Anterior cingulate cortex (tissue), 58 donors: Measurements from ENCODE around the gene AGAP1.
A peak's percentile ranks its signal among the peaks of the same experiment; 100 is the strongest.

Source experiments
- DNase-seq, 58 donors: peaks; one replicate each; lab custom pipeline; 2025; lab: John Stamatoyannopoulos, UW

Gene AGAP1

DNA sequence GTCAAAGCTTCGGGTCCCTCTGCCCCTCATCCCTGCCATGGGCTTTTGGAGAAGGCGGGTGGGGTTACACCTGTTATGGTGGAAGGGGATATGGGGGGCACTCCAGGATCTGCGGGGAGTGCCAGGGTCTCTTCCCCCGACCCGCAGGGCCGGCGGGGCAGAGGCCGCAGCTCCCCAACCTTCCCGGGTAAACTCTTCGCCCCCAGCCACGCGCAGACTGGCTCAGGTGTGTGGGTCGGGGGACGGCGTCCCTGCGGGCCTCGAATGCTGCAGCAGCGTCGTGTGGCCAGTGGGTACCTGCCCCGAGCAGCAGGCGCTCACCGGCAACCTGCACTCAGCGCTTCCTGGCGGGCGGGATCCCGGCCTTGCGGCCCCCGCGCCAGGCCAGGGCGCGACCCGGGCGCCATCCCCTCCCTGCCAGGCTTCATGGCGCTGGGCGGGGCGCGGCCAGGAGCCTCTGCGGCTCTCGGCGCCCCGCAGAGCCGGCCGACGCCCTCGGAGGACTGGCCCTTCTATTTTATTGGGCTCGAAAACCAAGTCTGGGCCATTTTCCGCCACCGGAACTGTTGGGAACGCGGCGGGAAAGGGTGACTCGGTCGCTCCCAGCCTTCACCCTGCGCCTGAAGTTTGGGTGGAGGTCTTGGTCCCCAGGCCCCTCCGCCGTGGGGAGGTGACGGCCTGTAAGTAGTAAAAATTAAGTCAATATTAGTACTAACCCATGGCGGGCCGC is 669.8 kb downstream of the AGAP1 start:
- DNase-seq, result no peak

DNA sequence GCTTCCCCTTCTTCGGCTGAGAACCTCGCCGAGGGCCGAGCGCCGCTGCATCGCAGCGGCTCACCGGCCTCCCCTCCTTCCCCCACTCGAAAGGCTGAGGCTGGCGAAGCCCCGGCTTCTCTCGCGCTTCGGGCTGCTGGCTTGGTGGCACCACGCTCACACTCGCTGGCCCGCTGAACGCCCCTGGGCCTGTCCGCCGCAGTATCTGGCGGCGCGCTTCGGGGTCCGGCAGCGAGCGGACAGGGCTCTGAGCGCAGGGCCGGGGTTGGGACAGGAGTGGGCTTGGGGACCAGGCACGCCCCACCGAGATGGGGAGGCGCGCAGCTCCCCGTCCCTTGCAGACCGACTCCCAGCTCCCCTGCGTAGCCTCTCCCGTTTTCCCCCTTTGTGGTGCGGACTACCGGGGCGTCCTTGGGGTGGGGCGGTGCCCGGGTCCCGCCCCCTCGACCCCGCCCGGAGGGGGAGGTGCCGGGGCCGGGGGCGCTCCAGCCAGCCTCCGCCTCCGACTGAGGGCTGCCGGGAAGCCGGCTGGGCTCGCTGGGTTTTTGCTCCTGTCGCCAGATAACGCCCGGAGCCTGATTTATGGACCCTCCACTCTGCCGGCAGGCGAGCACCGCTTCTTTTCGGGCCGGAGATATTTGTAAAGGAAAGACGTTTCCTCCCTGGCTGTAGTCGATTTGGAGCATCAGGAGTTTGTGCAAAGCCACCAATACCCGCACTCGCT is 670.5 kb downstream of the AGAP1 start:
- DNase-seq, result no peak

DNA sequence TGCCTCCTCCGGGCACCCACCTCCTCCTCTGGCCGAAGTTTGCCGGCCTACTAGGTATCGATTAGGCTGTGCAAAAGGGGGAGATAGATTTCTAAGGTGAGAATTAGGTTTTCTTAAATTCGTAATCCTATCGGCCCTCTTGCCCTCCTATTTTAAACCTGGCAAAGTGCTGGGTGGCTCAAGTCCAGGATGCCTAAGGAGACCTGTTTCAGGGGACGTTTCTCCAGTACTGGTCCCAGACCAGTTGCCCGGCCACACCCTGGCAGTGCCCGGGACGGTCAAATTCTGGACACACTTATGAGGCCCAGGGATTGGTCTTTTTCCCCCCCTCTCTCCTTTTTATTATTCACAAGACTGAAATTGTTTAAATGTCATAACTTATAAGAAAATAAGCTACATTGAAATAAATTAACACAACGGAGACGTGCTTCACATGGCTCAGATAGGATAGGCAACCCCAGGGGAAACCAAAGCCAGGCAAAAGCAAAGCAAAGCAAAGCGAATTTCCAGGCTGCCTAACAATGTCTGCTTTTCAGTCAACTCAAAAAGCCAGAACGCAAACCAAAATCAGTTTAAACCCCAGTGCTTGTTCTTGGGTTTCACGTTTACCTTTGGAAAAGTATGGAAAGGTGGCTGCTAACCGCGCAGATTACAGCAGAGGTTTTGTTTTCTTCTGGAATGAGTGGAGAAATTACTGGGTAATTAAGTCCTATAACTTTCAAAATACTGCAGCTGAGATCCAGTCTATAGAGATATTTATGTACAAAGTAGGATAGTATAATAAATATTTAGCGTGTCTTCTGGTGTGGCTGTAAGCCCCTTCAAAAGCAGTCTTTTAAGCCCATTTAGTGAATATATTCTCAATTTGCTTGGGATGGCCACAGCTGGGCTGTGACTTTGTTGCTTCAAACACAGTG is 671.3 kb downstream of the AGAP1 start:
- DNase-seq, result no peak

DNA sequence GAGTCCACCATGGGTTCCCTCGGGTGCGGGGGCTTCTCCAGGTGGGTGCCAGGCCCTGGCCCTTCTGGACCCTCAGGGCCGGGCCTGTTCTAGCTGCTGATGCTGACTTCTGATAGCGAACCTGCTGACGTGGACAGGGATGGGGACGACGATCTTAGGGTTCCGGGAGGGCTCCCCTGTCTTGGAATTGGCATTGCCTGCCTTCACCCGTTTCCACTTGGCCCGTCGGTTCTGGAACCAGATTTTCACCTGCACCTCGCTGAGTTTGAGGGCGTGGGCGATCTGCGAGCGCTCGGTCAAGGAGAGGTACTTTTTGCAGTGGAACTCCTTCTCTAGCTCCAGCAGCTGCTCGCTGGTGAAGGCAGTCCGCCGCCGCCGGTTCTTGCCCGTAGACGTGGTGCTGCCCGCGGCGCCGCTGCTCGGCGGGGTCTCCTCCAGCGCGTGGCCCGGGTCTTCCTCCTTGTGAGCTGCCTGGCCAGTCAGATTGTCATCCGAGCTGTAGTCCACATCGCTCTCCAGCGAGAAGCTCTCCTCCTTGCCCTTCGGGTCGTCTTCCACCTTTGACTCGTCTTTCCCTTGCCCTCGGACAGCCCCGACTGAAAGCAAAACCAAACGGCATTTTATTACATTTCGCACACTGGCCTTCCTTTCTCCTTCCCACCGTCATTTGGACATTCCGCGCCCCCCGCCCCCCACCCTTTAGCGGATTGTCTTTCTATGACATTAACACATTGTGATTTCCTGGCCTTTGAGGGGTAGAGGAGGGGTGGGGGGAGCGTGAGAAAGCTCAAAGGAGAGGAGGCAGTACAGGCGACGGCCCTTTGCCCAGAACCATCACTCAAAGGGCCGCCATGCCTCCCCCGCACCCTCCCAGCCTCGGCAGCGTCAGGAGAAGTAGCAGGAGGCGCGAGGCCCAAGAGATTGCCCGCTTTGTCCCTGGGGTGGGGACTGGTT is 672.3 kb downstream of the AGAP1 start:
- DNase-seq, result no peak

DNA sequence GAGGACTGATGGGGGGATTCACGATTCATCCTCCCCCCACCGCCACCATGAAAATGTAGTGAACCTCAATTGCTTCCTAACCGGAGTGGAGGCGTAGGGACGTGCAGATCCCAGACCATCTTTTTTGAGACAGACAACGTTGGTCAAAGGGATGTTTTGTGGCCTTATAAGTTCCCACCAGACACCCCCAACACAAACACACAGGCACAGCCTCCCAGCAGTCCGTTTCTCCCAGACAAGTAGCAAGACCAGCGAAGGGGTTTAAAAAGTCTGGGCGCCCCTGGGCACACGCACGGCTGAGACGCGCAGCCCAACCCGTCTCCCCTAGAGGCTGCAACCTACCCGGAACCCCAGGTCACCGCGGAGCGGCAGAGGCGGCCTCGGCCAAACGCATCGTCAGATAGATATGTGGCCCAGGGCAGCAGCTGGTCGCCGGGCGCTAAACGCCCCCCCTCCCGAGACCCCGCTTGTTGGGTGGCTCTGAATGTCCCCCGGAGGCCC is 673.0 kb downstream of the AGAP1 start:
- DNase-seq, result no peak

DNA sequence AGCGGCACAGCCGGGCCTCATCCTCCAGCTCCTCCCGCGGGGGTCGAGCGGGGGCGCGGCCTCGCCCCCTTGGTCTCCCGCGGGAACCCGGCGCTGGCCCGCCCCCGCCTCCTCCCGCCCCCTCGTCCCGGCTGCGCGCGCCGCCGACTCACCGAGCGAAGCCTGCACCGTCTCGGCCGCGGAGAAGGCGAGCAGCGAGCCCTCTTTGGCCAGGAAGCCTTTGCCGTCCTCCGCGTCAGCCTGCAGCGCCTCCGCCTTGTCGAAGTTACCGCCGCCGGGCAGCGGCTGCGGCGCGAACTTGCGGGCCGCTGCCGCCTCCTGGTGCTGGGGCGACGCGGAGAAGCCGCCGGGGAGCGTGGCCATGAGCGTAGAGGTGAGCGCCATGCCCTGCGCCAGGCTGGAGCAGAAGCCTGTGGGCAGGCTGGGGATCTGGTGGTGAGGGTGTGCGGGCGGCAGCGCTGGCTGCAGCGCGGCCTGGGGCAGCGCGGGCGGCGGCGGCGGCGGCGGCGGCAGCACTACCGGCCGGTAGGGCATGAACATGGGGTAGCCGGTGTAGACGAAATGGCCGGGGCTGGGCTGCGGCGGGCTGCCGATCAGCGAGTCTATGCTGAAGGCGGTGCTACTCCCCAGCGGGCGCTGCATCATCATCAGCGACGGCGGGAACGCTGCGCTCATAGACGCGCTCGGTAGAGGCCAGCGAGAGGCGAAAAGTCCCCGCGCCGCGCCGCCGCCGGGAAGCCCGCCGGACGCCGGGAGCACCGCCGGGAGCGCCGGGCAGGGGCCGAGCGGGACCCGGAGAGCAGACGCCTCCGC is 673.7 kb downstream of the AGAP1 start:
- no peak for DNase-seq

DNA sequence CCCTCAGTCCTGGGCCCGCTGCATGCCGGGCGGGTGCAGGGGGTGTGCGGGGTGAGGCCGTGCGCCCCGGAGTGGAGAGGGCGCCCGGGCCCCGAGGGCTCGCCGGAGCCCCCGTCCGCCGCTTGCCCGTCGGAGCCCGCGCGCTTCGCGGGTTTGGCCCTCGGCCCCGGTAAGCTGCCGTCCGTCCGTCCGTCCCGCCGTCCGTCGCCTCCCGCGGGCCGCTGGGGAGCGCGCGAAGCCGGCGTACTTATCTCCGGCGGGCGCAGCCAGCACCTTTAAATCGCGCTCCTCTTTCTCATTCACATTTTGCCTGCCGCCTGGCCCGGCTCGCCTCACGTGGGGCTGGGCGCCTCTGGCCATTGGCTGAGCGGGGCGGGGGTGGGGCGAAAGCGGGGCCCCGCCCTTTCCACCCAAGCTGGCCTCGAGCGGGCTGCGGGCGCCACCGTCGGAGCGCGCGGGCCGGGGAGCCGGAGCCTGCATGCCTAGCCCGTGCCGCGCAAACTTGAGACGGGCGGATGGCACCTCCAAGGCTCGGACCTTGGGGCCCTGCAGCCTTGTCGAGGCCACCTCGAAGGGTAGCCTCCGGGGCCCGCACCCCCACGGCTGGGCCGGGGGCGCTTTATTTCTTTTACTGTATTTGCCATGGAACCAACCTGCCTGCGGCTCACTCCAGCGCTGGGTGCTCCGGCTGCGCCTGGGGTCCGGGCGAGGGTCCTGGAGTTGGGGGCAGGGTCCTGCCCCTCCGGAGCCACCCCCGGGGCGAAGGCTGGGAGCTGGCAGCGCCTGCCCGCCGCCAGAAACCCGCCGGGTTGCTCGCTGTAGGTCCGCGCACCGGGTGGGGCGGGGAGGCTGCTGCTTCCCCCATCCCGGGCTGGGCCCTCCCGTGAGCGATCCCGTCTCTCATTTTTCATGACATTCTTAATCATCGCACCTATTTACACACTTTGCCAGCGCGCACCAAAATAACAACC is 674.6 kb downstream of the AGAP1 start, which contains the start of gene GBX2:
Gene GBX2 (minus strand): TSS at position 277 of the 971 bp plus-strand sequence. CDS start 415 bp downstream, outside the sequence.
- peak in 9 of 58 donors; percentile 5 to 48 (median 17) for DNase-seq

DNA sequence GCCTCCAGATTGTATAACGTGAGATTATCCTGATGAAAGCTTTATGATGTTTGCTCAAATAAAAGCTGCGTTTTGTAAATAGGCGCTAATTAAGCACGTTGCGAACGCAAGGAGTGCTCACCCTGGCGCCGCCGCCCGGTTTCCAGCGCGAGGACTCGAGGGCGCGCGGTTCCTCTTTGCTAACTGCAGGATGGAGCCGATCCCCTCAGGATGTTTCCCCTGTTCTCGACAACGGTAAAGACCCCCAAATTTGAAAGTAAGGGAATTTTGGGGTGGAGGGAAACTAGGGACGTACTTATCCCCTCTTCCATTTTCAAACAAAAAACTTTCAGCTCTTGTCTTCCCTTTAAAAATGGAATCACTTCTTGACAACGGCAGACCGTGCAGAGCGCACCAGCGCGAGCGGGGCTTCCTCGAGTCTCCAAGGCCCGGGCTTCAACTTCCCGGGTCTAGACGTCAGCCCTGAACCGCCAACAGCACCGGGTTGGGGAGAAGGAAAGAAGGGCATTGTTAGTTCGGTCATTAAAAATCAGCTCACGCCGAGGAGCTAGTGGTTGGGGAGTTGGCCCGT is 675.4 kb downstream of the AGAP1 start:
- DNase-seq, result peak in 1 of 58 donors; percentile 21

DNA sequence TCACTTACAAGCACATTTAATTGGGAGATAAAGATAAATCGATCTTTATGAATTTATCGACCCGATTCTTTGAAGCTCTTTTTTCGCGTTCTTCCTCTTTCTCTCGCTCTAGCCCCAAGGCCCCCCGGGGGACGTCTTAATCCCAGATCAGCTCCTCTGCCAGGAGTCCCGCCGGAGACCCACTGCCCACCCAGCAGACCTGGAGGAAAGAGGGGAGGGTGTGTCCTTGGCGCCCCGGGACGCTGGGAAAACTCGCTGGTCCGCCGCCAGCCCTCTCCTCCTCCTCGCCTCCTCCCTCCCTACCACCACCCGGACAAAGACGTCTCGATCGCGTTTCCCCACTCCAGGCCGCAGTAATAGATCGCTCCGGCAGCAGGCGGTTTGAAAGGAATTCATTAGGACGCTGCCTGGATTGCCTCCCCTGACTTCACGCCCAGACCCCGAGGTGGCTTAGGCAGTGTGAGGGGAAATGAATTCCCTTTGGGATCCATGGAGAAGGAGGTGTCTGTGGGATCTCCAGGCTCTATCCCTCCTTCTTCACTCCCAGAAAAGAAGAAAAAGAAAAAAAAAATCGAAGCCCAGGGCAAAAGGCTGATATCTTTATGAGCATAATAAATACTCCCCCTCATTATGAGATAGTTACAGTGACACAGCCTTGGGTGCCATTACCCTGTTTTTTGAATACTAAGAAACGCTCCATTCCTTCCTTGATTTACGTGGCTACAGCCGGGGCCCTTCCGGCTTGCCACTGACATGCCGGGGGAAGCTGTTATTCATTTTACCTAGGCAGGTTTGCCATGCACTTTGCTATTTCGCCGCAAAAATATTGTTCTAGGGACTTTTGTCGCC is 676.1 kb downstream of the AGAP1 start:
- no peak for DNase-seq

DNA sequence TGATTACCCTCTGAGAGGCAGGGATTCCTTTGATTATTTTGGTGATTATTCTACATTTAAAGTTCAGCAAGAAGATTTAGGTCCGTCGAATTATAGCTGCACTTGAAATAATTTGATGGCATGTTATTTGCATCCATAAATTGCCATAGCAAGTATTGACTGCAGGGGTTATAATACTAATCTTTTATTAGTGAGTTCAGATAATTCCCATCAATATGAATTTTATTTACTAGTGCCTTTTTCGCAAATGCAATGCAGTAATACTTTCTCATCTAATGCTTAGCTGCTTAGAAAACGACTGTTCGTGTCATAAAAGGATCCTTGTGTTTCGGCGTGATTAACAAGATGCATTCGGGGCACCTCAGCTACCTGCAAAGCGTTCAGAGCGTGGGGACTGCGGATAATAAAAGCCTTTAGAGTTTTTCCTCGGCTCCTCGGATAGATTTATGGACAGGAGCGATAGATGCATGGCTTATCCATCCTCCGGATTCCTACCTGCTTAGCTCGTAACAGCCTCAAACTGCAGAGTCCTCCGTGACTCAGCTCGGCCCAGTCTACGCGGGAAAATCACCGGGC is 676.8 kb downstream of the AGAP1 start:
- DNase-seq, result no peak

DNA sequence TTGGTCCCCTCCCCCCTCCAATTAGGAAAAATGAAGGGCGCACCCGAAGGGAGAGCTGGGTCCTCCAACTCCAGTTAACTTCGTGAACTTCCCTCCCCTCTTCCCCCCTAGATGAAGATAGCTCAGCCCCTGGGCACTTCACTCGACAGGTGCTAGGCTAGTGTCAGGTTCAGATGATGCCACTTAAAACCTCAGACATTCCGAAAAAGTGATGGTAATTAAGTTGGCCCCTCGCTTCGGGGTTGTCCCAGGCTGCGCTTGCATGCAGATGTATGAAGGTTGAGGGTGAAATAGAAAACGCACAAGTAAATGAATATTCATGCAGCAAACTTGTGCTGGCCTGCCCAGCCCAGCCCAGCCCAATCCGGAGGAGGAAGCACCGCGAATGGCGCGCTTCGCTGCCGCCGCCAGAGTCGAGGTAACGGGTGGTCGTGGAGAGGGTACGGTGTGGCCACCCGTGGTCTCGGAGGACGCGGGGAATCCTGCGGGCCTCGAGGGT is 677.4 kb downstream of the AGAP1 start:
- no peak for DNase-seq

DNA sequence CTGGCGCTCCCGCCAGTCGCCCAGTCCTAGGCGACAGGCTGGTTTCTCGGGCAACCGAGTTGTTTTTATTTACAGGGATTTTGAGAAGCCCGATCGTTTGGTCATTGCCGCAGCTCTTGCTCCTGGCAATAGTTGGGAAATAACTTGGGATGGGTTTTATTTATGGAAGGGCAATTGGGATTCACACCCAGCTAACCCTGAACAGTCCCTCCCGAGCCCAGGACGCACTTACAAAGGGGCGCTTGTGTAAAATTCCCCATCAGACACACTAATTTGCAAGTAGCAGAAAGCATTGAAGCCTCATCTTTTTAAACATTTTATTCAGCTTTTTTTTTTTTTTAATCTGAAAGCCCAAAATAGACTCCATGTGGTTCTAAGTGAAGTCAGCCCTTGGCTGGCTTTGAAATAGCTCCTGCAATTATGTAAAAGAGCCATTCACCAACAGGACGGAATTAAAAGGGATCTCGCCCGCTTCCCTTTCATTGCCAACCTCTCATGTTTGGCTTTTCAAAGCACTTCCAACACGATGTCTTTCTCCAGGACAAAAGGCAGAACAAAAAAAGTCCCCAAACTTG is 677.9 kb downstream of the AGAP1 start:
- DNase-seq, result peak in 1 of 58 donors; percentile 60

DNA sequence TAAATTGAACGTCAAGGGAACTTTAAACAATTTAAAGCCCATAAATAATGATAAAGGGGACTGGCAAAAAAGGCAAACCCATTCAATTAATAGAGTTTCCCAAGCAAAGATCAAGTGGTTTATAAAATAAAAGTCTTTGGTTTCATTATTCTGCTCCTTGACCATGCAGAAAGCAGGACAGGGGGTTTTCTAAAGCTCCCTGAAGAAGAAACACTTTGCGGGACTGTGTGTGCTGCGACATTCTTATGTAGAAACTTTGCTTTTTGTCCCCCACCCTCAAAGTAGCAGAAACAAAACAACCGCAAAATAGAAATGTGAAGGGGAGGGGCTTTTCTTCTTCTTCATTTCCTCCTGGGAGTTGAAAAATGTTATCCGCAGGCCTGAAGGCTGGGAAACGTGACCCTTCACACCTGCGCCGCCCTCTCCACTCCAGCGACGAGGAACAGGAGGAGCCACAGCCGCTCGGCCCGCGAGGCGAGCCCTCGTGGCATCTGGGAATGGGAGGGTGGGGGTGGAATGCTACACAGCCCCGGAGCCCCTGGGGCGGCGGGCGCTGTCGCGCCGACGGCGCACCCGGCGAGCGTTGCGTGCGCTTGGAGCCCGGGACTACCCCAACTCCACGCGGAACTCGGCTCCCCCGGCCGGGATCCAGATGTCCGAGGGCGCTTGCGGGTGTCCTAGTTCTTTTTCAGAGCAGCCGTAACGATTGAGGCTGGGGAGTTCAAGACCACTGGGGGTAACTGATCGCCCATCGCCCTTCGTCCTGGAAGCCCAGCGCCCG is 678.6 kb downstream of the AGAP1 start:
- DNase-seq, result no peak

DNA sequence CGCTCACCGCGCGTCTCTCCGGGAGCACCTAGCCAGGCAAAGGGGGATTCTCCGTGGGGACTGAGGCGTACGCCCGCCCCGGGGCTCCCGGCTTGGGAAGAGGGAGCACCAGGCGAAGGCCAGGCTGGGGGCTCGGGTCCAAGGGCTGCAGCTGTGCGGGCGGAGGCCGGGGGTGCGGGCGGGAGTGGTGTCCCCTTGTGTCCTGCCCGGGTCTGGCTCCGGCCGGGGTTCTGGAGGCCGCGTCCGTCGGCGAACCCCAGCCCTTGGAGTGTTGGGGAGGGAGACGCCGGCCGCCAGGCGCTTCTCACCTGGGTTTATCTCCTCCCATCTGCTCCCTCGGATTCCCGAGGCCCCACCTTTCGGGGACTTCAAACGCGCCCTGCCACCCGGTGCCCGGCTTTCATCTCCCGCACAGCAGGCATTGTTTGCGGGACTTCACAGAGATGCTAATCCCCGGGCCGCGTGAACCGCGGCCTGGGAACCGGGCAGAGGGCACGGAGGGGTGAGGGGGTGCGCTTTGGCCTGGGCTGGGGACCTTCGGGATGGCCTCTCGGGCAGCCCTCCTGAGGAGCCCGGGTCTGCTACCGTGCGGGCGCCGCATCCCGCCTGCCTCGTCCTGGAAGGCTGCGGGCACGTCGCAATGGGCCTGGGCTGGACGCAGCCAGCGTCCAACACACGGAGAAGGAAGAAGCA is 679.3 kb downstream of the AGAP1 start:
- no peak for DNase-seq
